Motor neuron (in vitro differentiated cells): ENCODE measurements around the gene ZFP57. TPM values are rescaled to one million over a fixed set of nuclear protein-coding genes. Genes with fewer than 3 reads are reported as not detected.

ENCODE experiments used
- ATAC-seq, 8 experiments: fragments of 200-7000 bp; cut with Tn5 transposase; replicated peaks in 6 of 8; 2 replicates each; pipeline ENCODE4 v1.8.0; 2021; ENCODE audit warnings: mild to moderate bottlenecking in 8 of 8, moderate library complexity in 8 of 8
- H3K27ac ChIP-seq, 2 donors: fragments of 250-450 bp; sonication (Bioruptor Pico); 2 replicates each; pipeline ENCODE4 v1.9.0; 2021; ENCODE audit warnings: antibody characterized with exemption in 2 of 2, mild to moderate bottlenecking in 2 of 2, moderate library complexity in 1 of 2
- H3K4me1 ChIP-seq, 2 donors: fragments of 250-450 bp; sonication (Bioruptor Pico); replicated peaks in 1 of 2; 2 replicates each; pipeline ENCODE4 v1.6.1; 2021; ENCODE audit warnings: antibody characterized with exemption in 2 of 2, mild to moderate bottlenecking in 2 of 2, moderate library complexity in 1 of 2
- H3K4me3 ChIP-seq, 5 donors: fragments of 250-450 bp; sonication (Bioruptor Pico); 2 replicates each; pipeline ENCODE4 v1.9.0; 2021; ENCODE audit warnings: antibody characterized with exemption in 5 of 5, mild to moderate bottlenecking in 5 of 5, moderate library complexity in 4 of 5
- WGBS, 10 experiments: fragments of 450-650 bp; shearing (Covaris generic); methylation state at CpG; one replicate each; pipeline ENCODE4 v1.0.0; 2022; 5-methylcytosine and 5-hydroxymethylcytosine counted together
- in situ Hi-C, 9 experiments: fragments of 400-800 bp; cut with MboI; loops; one replicate each; pipeline ENCODE4 v1.15.0; 2021; ENCODE audit warnings: low sequenced_read_pairs in 9 of 9, low pct_unique_long_range_greater_than_20kb in 2 of 9; ENCODE audit not compliant: unreplicated experiment in 9 of 9
- total RNA-seq, 8 experiments: library from RNA; unstranded; fragments of 300-600 nt; gene quantifications; 2 replicates each; pipeline versions ENCODE4 v1.2.3 to v1.2.4, GENCODE V29; 2022

Gene ZFP57
- total RNA-seq, 8 experiments from 2014 or later: 0.17 to 0.84 (median 0.19) TPM; not detected in 5

DNA sequence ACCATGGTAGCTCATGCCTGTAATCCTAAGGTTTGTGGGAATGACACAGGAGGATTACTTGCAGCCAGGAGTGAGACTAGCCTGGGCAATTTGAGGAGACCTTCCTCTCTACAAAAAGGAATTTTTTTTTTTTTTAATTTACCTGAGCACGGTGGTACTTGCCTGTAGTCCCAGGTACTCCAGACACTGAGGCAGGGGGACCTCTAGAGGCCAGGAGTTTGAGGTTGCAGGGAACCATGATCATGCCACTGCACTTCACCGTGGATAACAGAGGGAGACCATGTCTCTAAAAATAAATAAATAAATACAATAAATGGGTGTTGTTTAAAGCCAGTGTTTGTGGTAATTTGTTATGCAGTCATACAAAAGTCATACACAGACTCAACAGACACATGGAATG is 39.9 kb upstream of the ZFP57 start:
- 0 to 44% (median 33%) methylated on average over 1 to 2 of the region's 2 CpGs; no CpG with 5 or more reads in 3 of the 10 experiments for WGBS, 10 experiments
- in situ Hi-C loops: loop anchor here in 1 of 9 experiments (25.0 kb wide), 1 partner anchor 116 kb away; the partner anchor contains the start of gene HLA-G
- Histone ChIP-seq H3K4me3 (no peak overlapping the region), H3K27ac (no peak overlapping the region), H3K4me1 (no peaks in the 10 kb centered on the region)
- no peak for ATAC-seq

- 0 to 80% (median 59%) methylated on average over 2 to 7 of the region's 8 CpGs; no CpG with 5 or more reads in 2 of the 10 experiments for WGBS, 10 experiments
- no peak for ATAC-seq
- in situ Hi-C loops: loop anchor here in 1 of 9 experiments (25.0 kb wide), 1 partner anchor 127 kb away; the partner anchor contains the start of gene HLA-G
These were observed 29.5 kb upstream of the ZFP57 start for GRCh38 chr6:29710281-29710941.

DNA sequence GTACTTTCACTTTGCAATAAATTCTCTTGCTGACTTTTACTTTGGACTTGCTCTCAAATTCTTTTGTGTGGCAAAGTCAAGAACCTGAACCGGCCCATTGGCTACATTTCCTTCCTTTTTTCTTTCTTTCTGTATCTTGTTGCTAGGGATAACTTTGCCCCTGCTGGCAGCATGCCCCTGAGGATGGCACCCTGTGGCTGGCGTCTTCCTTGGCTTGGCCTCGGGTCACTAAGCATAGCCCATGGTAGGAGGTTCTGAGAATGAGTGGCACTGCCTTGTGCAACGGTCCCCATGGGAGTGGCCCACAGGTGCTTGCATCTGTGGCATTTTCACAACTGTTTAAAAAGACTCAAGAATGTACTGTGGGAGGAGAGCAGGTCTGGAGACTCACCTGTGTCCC is 28.2 kb upstream of the ZFP57 start:
- in situ Hi-C loops: loop anchor here in 2 of 9 experiments (10.0 to 25.0 kb wide), 2 partner anchors 126 to 128 kb away; partner anchors contain the start of gene HLA-G (in 1 of the 2)
- H3K27ac ChIP-seq: no peak overlapping the region
- H3K4me3 ChIP-seq: no peak overlapping the region
- no peaks in the 10 kb centered on the region for H3K4me1 ChIP-seq
- ATAC-seq: no peak
- 0 to 100% (median 37%) methylated on average over 1 to 4 of the region's 4 CpGs; no CpG with 5 or more reads in 1 of the 10 experiments for WGBS, 10 experiments

More at GRCh38 chr6:29710281-29710941, 29.5 kb upstream of the ZFP57 start:
- Histone ChIP-seq H3K27ac (no peak overlapping the region), H3K4me3 (no peak overlapping the region), H3K4me1 (no peaks in the 10 kb centered on the region)

- no peak overlapping the region for H3K4me3 ChIP-seq
- no peaks in the 10 kb centered on the region for H3K4me1 ChIP-seq
- 21 to 100% (median 53%) methylated on average over 2 to 8 of the region's 11 CpGs for WGBS, 10 experiments
- H3K27ac ChIP-seq: no peak overlapping the region
- in situ Hi-C loops: loop anchor here in 2 of 9 experiments (10.0 to 25.0 kb wide), 2 partner anchors 126 to 129 kb away; partner anchors contain the start of gene HLA-G (in 1 of the 2)
- peak in 3 of 8 experiments; percentile 16 to 68 (median 59) for ATAC-seq
These were observed 27.7 kb upstream of the ZFP57 start for GRCh38 chr6:29708432-29709179.

DNA sequence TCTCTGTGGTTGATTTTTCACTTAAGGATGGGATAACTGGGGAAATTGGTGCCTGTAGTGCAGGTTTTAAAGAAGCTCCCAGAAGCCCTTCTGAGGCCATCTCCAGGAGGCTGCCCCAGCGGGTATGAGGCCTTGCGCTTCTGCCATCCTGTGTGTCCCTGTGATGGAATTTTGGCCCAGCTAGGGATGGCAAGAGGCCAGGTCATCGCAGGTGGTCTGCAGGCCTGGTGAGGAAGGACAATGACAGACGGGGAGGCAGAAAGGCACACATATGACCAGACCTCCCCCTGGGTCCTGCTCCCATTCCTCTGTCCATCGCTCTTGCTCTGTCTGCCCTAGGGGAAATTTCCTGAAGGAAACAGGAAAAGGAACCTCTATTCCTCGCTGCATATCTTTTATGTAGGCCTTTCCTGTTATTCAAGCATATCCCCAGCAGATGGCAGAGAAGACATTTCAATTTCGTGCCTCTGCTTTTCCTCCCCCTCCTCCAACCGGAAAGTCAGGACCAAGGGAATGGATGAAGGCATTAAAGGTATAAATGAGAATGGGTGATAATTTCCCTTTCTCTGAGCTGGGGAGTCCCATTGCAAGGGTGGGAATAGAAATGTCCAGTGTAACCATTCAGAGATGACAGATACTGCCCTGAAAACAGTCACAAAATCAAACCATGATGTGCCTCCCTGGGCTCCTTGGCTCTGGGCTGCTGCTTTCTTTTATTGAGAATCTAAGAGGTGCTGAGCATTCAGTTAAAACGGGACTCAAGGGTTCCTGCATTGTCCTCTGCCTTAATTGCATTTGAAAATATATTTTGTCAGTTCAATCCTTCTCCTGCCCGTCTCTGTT is 24.7 kb upstream of the ZFP57 start:
- no peak overlapping the region for H3K4me3 ChIP-seq
- ATAC-seq: peak in 6 of 8 experiments; percentile 33 to 70 (median 56)
- no peaks in the 10 kb centered on the region for H3K4me1 ChIP-seq
- in situ Hi-C loops: loop anchor here in 2 of 9 experiments (10.0 to 25.0 kb wide), 2 partner anchors 129 to 132 kb away; partner anchors contain the start of gene HLA-G (in 1 of the 2)
- WGBS, 10 experiments: 0 to 44% (median 8%) methylated on average over 1 to 10 of the region's 10 CpGs; no CpG with 5 or more reads in 1 of the 10 experiments
- no peak overlapping the region for H3K27ac ChIP-seq

DNA sequence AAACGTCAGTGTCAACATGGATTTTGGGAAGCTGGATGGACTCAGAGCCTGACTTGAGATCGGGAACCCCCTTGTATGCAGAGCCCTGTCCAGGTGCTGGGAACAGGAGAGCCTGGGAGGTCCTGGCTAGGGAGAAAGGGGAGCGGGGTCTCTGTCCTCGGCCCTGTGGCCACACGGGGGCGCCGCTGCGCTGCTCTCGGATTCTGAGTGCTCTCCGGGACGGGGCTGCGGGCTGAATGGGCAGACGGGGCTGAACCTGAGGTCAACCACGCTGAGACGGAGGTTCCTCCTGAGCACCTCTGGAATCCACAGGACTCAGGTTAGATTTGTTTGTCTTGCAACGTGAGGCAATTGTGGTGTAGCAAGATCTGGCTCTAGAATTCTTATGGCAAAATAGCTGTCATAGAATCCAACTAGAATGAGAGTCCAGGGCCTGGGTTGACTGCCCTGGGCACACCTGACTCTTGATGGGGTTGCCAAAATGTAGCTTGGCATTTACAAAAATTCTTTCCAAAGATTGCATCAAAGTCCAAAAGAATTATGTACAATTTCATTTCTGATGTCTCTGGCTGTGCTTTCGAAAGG is 21.7 kb upstream of the ZFP57 start:
- H3K4me1 ChIP-seq: no peaks in the 10 kb centered on the region
- H3K27ac ChIP-seq: no peak overlapping the region
- in situ Hi-C loops: loop anchor here in 2 of 9 experiments (10.0 to 25.0 kb wide), 2 partner anchors 132 to 135 kb away; partner anchors contain the start of gene HLA-G (in 1 of the 2)
- 12 to 93% (median 29%) methylated on average over 1 to 11 of the region's 17 CpGs; no CpG with 5 or more reads in 3 of the 10 experiments for WGBS, 10 experiments
- H3K4me3 ChIP-seq: no peak overlapping the region
- ATAC-seq: peak in 4 of 8 experiments; percentile 44 to 98 (median 88)

GRCh38 chr6:29696147-29697125 is 15.5 kb upstream of the ZFP57 start:
- Histone ChIP-seq H3K4me3 (no peak overlapping the region), H3K27ac (no peak overlapping the region), H3K4me1 (no peaks in the 10 kb centered on the region)
- WGBS, 10 experiments: 40 to 77% (median 58%) methylated on average over 2 to 10 of the region's 10 CpGs
- in situ Hi-C loops: no loop called here
- peak in 3 of 8 experiments; percentile 57 to 80 (median 80) for ATAC-seq

GRCh38 chr6:29694637-29695036 is 13.7 kb upstream of the ZFP57 start:
- ATAC-seq: no peak
- in situ Hi-C loops: no loop called here
- 0 to 100% (median 49%) methylated on average over 1 to 3 of the region's 3 CpGs; no CpG with 5 or more reads in 3 of the 10 experiments for WGBS, 10 experiments
- Histone ChIP-seq H3K27ac (no peak overlapping the region), H3K4me3 (no peak overlapping the region), H3K4me1 (no peaks in the 10 kb centered on the region)

DNA sequence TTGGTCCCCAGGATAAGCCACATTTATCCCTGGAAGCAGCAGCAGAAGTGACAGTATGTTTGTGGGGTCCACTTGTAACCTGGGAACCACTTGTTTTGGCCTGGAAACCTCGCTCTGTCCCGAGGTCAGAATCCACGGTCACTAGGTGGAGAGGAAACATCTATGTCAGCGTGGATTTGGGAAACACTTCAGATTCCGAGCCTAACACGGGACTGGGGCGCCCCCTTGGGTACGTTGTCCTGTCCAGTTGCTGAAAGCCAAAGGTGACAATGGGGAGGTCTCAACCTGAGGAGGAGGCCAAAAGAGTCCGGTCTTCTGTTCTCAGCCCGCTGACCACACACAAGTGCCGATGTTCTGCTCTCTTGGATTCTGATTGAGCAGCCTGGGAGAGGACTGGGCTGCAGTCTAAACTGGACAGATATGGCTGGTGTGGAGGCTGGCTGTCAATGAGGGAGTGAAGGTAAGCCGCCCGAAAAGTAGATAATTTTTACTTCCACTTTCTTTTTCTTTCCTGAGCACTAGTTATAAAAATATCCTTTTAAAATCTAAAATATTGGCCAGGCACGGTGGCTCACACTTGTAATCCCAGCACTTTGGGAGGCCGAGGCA is 4.9 kb upstream of the ZFP57 start:
- Histone ChIP-seq H3K27ac (no peak overlapping the region), H3K4me1 (no peaks in the 10 kb centered on the region), H3K4me3 (no peak overlapping the region)
- 32 to 71% (median 49%) methylated on average over 1 to 11 of the region's 15 CpGs; no CpG with 5 or more reads in 1 of the 10 experiments for WGBS, 10 experiments
- peak in 1 of 8 experiments; percentile 27 for ATAC-seq
- in situ Hi-C loops: no loop called here

- Histone ChIP-seq H3K27ac (no peak overlapping the region), H3K4me3 (no peak overlapping the region), H3K4me1 (no peaks in the 10 kb centered on the region)
- in situ Hi-C loops: no loop called here
- ATAC-seq: no peak
- 53 to 100% (median 86%) methylated on average over 2 to 8 of the region's 8 CpGs; no CpG with 5 or more reads in 1 of the 10 experiments for WGBS, 10 experiments
These were observed 859 bp upstream of the ZFP57 start for GRCh38 chr6:29681811-29682210.

DNA sequence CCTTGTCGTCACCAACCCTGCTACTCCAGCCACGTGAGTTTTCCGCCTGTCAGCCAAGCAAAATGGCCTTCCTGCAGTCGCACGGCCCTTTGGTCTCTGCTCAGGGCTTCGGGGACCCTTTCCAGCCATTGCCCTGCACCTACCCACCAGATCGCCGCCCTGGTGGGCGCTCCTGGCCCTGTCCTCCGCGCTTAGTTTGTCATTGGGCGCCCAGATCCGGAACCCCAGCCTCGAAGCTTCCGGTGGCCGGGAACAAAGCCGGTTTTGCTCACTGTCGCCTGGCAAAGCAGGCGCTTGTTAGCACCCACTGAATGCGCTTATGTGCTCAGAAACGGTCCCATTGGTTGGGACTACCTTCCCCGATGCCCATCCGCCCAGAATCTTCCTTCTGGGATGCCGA is 536 bp downstream of the ZFP57 start:
- 63 to 100% (median 100%) methylated on average over 2 to 6 of the region's 24 CpGs; no CpG with 5 or more reads in 5 of the 10 experiments for WGBS, 10 experiments
- Histone ChIP-seq H3K4me1 (no peaks in the 10 kb centered on the region), H3K27ac (no peak overlapping the region), H3K4me3 (no peak overlapping the region)
- no peak for ATAC-seq
- in situ Hi-C loops: no loop called here
